AG10803 (cell line): ENCODE results near the gene TMED9.

Source experiments
- DNase-seq: peaks from one replicate; pipeline ENCODE4 v3.0.0; 2010; ENCODE audit warnings: low read depth
- H3K4me3 ChIP-seq: 2 replicates; pipeline ENCODE4 v1.5.1; 2011; ENCODE audit warnings: mild to moderate bottlenecking, low read length, control low read depth
- CTCF ChIP-seq: conservative IDR thresholded peaks from 2 replicates; pipeline ENCODE4 v1.5.1; 2011; ENCODE audit warnings: mild to moderate bottlenecking, low read length, control low read depth, inconsistent platforms

The TMED9 gene

GRCh38 chr5:177578316-177578715 lies 13.7 kb upstream of the TMED9 start:
- TF ChIP-seq CTCF = no peak
- no peak for DNase-seq
- no peak overlapping the region for H3K4me3 ChIP-seq

DNA sequence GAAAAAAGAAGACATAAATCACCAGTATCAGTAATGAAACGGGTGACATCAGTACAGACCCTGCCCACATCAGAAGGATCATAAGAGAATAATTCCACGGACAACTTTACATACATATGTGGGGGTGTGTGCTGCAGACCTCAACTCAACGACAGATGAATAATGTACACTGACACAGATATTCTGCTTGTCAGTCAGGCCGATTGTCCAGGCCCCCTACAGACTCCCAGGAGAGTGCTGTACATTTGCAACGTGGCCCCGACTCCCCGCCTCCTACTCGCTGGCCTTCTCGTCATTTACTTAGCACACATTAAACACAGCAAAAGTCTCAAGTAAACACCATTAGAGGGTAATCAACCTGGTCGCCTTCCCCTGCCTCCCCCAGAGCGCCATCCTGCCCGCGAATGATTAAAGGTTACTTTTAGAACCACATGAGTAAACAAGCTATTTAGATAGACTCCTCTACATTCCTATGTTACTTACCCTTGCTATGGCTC lies 3.5 kb upstream of the TMED9 start:
- no peak for TF ChIP-seq CTCF
- DNase-seq = no peak
- no peak overlapping the region for H3K4me3 ChIP-seq

DNA sequence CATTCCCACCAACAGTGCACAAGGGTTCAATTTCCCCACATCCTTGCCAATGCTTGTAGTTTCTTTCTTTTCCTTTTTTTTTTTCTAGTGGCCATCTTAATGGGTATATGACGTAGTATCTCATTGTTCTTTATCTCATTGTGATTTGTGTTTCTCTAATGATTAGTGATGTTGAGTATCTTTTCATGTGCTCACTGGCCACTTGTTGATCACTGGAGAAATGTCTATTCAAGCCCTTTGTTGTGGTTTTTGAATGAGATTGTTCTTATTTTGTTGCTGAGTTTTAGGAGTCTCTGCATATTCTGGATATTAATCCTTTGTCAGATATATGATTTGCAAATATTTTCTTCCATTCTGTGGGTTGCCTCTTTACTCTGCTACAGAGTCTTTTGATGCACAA lies 1.6 kb upstream of the TMED9 start:
- H3K4me3 ChIP-seq = no peak overlapping the region
- no peak for DNase-seq
- no peak for TF ChIP-seq CTCF

DNA sequence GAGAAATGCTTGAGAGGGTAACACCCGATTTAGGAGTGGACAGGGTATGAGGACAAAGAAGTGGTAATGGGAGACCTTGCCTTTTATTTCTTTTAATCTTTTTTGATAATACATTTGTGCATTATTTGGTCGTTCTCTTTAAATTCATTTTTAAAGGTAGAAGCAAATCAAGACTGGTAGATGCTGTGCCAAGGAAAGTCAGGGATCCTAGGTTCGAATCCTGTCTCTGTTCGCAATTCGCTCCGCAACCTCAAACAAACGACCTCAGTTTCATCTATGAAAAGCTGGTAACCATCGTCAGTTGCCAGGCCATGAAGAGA lies 353 bp upstream of the TMED9 start:
- peak overlapping the region; percentile 95 for H3K4me3 ChIP-seq
- no peak for TF ChIP-seq CTCF
- no peak for DNase-seq

- TF ChIP-seq CTCF = no peak
- DNase-seq = no peak
- peak overlapping the region; percentile 95 for H3K4me3 ChIP-seq
Observed at GRCh38 chr5:177592905-177593304, 902 bp downstream of the TMED9 start.

GRCh38 chr5:177593511-177593910 lies 1.5 kb downstream of the TMED9 start:
- peak overlapping the region; percentile 95 for H3K4me3 ChIP-seq
- DNase-seq = no peak
- no peak for TF ChIP-seq CTCF

DNA sequence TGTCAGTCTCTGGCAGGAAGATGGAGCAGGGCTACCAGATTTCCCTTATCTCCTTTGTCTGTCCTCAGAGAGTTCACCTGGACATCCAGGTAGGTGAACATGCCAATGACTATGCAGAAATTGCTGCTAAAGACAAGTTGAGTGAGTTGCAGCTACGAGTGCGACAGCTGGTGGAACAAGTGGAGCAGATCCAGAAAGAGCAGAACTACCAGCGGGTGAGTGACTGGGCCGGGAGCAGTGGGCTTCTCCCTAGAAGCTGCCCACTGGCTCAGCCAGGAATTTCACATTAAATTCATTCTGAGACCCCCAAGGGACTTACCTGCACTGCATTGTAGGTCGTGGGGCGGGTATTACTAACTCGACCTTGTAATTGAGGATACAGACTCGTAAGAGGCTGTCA lies 2.1 kb downstream of the TMED9 start:
- no peak overlapping the region for H3K4me3 ChIP-seq
- TF ChIP-seq CTCF = no peak
- DNase-seq = no peak
